Upper lobe of left lung (tissue), 6 donors: Measurements from ENCODE around the gene CTCFL. TPM values are rescaled to one million over a fixed set of nuclear protein-coding genes. Genes with fewer than 3 reads are reported as not detected.

ENCODE experiments used
- ATAC-seq, 2 donors: fragments of 200-7000 bp; cut with Tn5 transposase; one replicate each; pipeline ENCODE4 v1.9.1; 2022; ENCODE audit warnings: mild to moderate bottlenecking in 2 of 2, moderate library complexity in 2 of 2; ENCODE audit not compliant: low FRiP score in 2 of 2
- DNase-seq, 2 donors: peaks; one replicate each; pipeline ENCODE4 v3.0.0-alpha.2; 2019 to 2020
- H3K27ac ChIP-seq, 4 donors: fragments of 200-600 bp; sonication (generic); one replicate each; pipeline ENCODE4 v1.5.1; 2016 to 2019
- H3K27me3 ChIP-seq, 4 donors: fragments of 200-600 bp; sonication (generic); one replicate each; pipeline ENCODE4 v1.5.1; 2017 to 2019
- H3K36me3 ChIP-seq, 4 donors: fragments of 200-600 bp; sonication (generic); one replicate each; pipeline ENCODE4 v1.5.1; 2016 to 2019
- H3K4me1 ChIP-seq, 4 donors: fragments of 200-600 bp; sonication (generic); one replicate each; pipeline ENCODE4 v1.5.1; 2018 to 2019
- H3K4me3 ChIP-seq, 4 donors: fragments of 200-600 bp; sonication (generic); one replicate each; pipeline ENCODE4 v1.5.1; 2017 to 2019; ENCODE audit warnings: mild to moderate bottlenecking in 2 of 4, moderate library complexity in 1 of 4
- H3K9me3 ChIP-seq, 4 donors: fragments of 200-600 bp; sonication (generic); one replicate each; pipeline ENCODE4 v1.5.1; 2018 to 2019
- EP300 ChIP-seq, 4 donors: sonication (generic); formaldehyde crosslinking; IDR thresholded peaks; one replicate each; pipeline ENCODE4 v1.5.1; 2017; ENCODE audit warnings: antibody characterized with exemption in 4 of 4, control low read depth in 2 of 4
- POLR2A ChIP-seq, 4 donors: fragments of 450-650 bp; IDR thresholded peaks; one replicate each; pipeline ENCODE4 v1.5.1; 2016 to 2017; ENCODE audit warnings: antibody characterized with exemption in 4 of 4, mild to moderate bottlenecking in 2 of 4
- POLR2AphosphoS5 ChIP-seq, 2 donors: sonication (generic); formaldehyde crosslinking; IDR thresholded peaks; one replicate each; pipeline ENCODE4 v1.5.1; 2017; ENCODE audit warnings: antibody characterized with exemption in 2 of 2
- WGBS, 2 donors: methylation state at CpG; one replicate each; pipeline ENCODE4 v1.1.5; 2017 to 2018; 5-methylcytosine and 5-hydroxymethylcytosine counted together
- total RNA-seq, 6 donors: library from RNA; depleted of rRNA in 4 of 6; stranded (reverse); fragments of >200 nt in 4 of 6; gene quantifications; one replicate each; pipeline versions ENCODE4 v1.1.0 to v1.2.1, GENCODE V29; 2016 to 2021
- TF ChIP-seq, protein P1 (sequence below), 6 experiments: fragments of 450-650 bp in 4 of 6; fragments of 200-600 bp in 2 of 6; sonication (generic) in 2 of 6; IDR thresholded peaks; one replicate each; pipeline ENCODE4 v1.5.1; 2016 to 2019; ENCODE audit warnings: antibody characterized with exemption in 6 of 6
- donor health status: DM: no; HTN: no; CAD: no; lungs with moderate emphysema.
- donor health status: DM: no; HTN: yes; CAD: no; lungs with severe emphysema.

The CTCFL gene
- total RNA-seq, 6 donors from 2014 or later = 0.11 to 0.17 (median 0.14) TPM; not detected in 3

DNA sequence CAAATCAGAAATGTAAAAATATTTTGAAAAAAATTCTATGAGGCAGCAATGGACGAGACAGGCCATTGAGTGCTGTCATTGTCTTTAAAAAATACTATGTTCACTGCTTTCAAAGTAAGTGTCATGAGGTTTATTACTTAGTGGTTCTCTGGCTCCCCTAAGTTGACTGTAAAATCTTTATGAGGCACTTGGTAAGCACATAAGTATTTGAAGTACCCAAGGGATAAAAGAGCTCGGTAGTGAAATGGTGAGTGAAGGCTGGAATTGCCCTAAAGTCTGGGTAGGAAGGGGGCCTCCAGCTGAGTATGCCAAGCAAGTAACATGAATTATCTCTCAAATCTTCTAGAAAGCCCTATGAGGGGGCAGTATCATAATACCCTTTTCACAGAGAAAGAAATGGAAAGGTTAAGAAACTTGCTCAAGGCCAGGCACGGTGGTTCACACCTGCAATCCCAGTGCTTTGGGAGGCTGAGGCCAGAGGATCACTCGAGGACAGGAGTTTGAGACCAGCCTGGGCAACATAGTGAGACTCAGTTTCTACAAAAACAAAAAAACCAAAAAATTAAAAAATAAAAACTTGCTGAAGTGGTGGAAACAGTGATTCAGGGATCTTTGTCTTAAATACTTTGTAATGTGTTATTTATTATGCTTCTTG is 5.5 kb upstream of the CTCFL start:
- Histone ChIP-seq H3K27ac (no peak overlapping the region), H3K36me3 (no peaks in the 10 kb centered on the region), H3K9me3 (no peaks in the 10 kb centered on the region), H3K4me1 (no peaks in the 10 kb centered on the region), H3K27me3 (no peaks in the 10 kb centered on the region), H3K4me3 (no peak overlapping the region)
- 79 to 83% methylated on average over 4 of the region's 4 CpGs for WGBS, 2 donors
- DNase-seq (no peak), ATAC-seq (no peak)
- no peak for TF ChIP-seq POLR2A (IDR thresholded peaks at IDR 0.05)
- TF ChIP-seq, protein P1, sequence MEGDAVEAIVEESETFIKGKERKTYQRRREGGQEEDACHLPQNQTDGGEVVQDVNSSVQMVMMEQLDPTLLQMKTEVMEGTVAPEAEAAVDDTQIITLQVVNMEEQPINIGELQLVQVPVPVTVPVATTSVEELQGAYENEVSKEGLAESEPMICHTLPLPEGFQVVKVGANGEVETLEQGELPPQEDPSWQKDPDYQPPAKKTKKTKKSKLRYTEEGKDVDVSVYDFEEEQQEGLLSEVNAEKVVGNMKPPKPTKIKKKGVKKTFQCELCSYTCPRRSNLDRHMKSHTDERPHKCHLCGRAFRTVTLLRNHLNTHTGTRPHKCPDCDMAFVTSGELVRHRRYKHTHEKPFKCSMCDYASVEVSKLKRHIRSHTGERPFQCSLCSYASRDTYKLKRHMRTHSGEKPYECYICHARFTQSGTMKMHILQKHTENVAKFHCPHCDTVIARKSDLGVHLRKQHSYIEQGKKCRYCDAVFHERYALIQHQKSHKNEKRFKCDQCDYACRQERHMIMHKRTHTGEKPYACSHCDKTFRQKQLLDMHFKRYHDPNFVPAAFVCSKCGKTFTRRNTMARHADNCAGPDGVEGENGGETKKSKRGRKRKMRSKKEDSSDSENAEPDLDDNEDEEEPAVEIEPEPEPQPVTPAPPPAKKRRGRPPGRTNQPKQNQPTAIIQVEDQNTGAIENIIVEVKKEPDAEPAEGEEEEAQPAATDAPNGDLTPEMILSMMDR (IDR thresholded peaks at IDR 0.05) = no peak
- TF ChIP-seq EP300 (IDR thresholded peaks at IDR 0.05) = no peak
- TF ChIP-seq POLR2AphosphoS5 (IDR thresholded peaks at IDR 0.05) = no peak

DNA sequence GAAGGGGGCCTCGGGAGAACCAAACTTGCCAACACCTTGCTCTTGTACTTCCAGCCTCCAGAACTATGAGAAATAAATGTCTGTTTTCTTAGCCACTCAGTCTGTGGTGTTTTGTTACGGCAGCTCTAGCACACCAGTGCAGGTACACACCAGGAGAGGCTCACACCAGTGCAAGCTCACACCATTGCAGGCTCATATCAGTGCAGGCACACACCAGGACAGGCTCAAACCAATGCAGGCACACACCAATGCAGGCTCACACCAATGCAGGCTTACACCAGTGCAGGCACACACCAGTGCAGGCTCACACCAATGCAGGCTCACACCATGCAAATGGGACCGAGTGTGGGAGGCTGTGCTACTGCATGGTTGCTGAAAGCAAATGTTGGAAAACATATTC is 4.9 kb upstream of the CTCFL start:
- no peaks in the 10 kb centered on the region for H3K36me3 ChIP-seq

GRCh38 chr20:57529160-57529585 is 4.2 kb upstream of the CTCFL start:
- DNase-seq (no peak), ATAC-seq (no peak)
- Histone ChIP-seq H3K9me3 (no peaks in the 10 kb centered on the region), H3K27me3 (no peaks in the 10 kb centered on the region), H3K4me3 (no peak overlapping the region), H3K27ac (no peak overlapping the region), H3K4me1 (no peaks in the 10 kb centered on the region), H3K36me3 (no peaks in the 10 kb centered on the region)
- TF ChIP-seq EP300 (IDR thresholded peaks at IDR 0.05) (no peak), POLR2AphosphoS5 (IDR thresholded peaks at IDR 0.05) (no peak), POLR2A (IDR thresholded peaks at IDR 0.05) (no peak)
- TF ChIP-seq, protein P1 (IDR thresholded peaks at IDR 0.05) = no peak
- WGBS, 2 donors = 91 to 96% methylated on average over 7 to 8 of the region's 8 CpGs

More for the DNA sequence above, 4.9 kb upstream of the CTCFL start:
- Histone ChIP-seq H3K27ac (no peak overlapping the region), H3K4me1 (no peaks in the 10 kb centered on the region), H3K4me3 (no peak overlapping the region), H3K9me3 (no peaks in the 10 kb centered on the region), H3K27me3 (no peaks in the 10 kb centered on the region)
- 90% methylated on average over 1 to 3 of the region's 3 CpGs for WGBS, 2 donors
- DNase-seq (no peak), ATAC-seq (no peak)
- TF ChIP-seq POLR2AphosphoS5 (IDR thresholded peaks at IDR 0.05) (no peak), POLR2A (IDR thresholded peaks at IDR 0.05) (no peak), EP300 (IDR thresholded peaks at IDR 0.05) (no peak)
- TF ChIP-seq, protein P1 (IDR thresholded peaks at IDR 0.05) = no peak

DNA sequence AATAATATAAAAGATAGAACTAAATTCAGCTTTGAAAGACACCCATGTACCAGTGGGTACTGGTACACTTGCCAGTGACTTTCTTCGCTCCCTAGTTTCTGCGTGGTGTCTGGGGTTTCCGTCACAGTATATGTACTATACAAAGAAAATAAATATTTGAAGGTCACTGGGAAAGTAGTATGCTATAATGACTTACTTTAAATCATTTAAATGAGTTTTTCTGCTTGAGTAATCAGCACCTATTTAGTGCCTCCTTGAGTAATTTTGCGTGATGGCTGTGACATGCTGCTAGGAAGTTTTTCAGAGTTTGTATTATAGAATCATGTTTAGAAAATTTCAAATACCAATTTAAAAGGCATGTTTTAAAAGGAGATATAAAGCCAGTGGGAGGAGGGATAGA is 3.2 kb upstream of the CTCFL start:
- no peak overlapping the region for H3K4me3 ChIP-seq
- 94 to 95% methylated on average over 4 of the region's 4 CpGs for WGBS, 2 donors
- no peaks in the 10 kb centered on the region for H3K27me3 ChIP-seq
- no peaks in the 10 kb centered on the region for H3K4me1 ChIP-seq
- no peaks in the 10 kb centered on the region for H3K36me3 ChIP-seq
- TF ChIP-seq POLR2A (IDR thresholded peaks at IDR 0.05) (no peak), EP300 (IDR thresholded peaks at IDR 0.05) (no peak), POLR2AphosphoS5 (IDR thresholded peaks at IDR 0.05) (no peak)
- TF ChIP-seq, protein P1 (IDR thresholded peaks at IDR 0.05) = no peak
- DNase-seq = no peak
- no peak overlapping the region for H3K27ac ChIP-seq
- no peak for ATAC-seq
- H3K9me3 ChIP-seq = no peaks in the 10 kb centered on the region

GRCh38 chr20:57527728-57528127 is 2.8 kb upstream of the CTCFL start:
- H3K27ac ChIP-seq = no peak overlapping the region
- TF ChIP-seq, protein P1 (IDR thresholded peaks at IDR 0.05) = no peak
- TF ChIP-seq EP300 (IDR thresholded peaks at IDR 0.05) = no peak
- TF ChIP-seq POLR2A (IDR thresholded peaks at IDR 0.05) = no peak
- no peak for TF ChIP-seq POLR2AphosphoS5 (IDR thresholded peaks at IDR 0.05)
- H3K4me1 ChIP-seq = no peaks in the 10 kb centered on the region
- DNase-seq (no peak), ATAC-seq (no peak)
- H3K27me3 ChIP-seq = no peaks in the 10 kb centered on the region
- no peaks in the 10 kb centered on the region for H3K9me3 ChIP-seq
- H3K36me3 ChIP-seq = no peaks in the 10 kb centered on the region
- WGBS, 2 donors = 75 to 77% methylated on average over 6 of the region's 6 CpGs
- H3K4me3 ChIP-seq = no peak overlapping the region
